ENCODE data around the gene CNP.

CNP gene

DNA sequence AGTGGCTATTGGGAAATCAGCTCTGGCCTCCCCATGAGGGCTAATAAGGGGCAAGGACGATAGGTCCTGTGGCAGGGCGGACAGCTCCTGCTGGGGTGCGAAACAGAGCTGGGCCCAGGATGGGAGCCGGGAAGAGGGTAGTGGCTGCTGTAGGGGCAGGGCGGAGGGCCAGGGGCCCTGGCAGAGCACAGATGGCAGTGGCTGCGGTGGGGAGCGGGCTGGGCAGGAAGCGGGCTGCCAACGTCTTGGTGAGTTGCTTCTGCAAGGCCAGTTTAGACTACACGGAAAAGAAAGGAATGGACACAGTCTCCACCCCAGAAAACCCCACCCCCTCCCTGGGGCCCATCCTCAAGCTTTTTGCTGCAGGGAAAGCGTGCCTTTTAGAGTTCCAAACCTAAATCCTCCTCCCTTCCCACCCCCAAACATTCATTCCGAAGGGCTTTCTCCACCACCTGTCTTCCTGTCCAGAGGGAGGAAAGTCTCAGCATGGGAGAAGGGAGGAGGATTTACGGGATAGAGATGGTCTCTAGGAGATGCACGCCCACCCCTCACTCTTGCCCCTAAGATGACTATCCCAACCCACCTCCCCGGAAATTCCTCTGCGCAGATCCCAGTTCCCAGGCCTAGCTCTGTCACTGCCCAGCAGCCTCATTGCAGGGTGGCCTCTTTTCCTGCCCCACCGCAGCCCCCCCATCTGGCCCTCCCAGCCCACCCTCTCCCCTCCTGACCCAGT is 60.4 kb downstream of the CNP start:
- ATAC-seq (ENCODE audit: low read depth) (no peak), DNase-seq (ENCODE audit: low spot score) (no peak)
- Histone ChIP-seq H3K9me3 (ENCODE audit: severe bottlenecking) (no peaks in the 10 kb centered on the region), H3K4me3 (ENCODE audit: severe bottlenecking) (no peak overlapping the region), H3K4me1 (ENCODE audit: insufficient read depth, poor library complexity, severe bottlenecking) (peaks cover 8% of the 10 kb centered on the region), H3K36me3 (ENCODE audit: low read depth) (peaks cover 17% of the 10 kb centered on the region), H3K27me3 (ENCODE audit: insufficient read depth, poor library complexity, severe bottlenecking) (no peaks in the 10 kb centered on the region), H3K27ac (ENCODE audit: poor library complexity, severe bottlenecking) (no peak overlapping the region)
- TF ChIP-seq, protein P1, sequence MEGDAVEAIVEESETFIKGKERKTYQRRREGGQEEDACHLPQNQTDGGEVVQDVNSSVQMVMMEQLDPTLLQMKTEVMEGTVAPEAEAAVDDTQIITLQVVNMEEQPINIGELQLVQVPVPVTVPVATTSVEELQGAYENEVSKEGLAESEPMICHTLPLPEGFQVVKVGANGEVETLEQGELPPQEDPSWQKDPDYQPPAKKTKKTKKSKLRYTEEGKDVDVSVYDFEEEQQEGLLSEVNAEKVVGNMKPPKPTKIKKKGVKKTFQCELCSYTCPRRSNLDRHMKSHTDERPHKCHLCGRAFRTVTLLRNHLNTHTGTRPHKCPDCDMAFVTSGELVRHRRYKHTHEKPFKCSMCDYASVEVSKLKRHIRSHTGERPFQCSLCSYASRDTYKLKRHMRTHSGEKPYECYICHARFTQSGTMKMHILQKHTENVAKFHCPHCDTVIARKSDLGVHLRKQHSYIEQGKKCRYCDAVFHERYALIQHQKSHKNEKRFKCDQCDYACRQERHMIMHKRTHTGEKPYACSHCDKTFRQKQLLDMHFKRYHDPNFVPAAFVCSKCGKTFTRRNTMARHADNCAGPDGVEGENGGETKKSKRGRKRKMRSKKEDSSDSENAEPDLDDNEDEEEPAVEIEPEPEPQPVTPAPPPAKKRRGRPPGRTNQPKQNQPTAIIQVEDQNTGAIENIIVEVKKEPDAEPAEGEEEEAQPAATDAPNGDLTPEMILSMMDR (IDR thresholded peaks at IDR 0.05; ENCODE audit: poor library complexity, severe bottlenecking), result no peak

Data from RWPE2 (cell line).